Glutamatergic neuron (in vitro differentiated cells): ENCODE results near the gene CYSLTR2. TPM values are rescaled to one million over a fixed set of nuclear protein-coding genes. Genes with fewer than 3 reads are reported as not detected.

ENCODE experiments used
- DNase-seq: peaks from one replicate; pipeline ENCODE4 v3.0.0; 2022
- H3K27ac Mint-ChIP-seq: one replicate; pipeline ENCODE4 v1.8.0; 2020; ENCODE audit warnings: mild to moderate bottlenecking, mixed read lengths, inconsistent platforms; ENCODE audit not compliant: unreplicated experiment
- H3K27me3 Mint-ChIP-seq: one replicate; pipeline ENCODE4 v1.8.0; 2020; ENCODE audit warnings: mild to moderate bottlenecking, moderate library complexity, mixed read lengths, inconsistent platforms; ENCODE audit not compliant: unreplicated experiment
- H3K36me3 Mint-ChIP-seq: one replicate; pipeline ENCODE4 v1.8.0; 2020; ENCODE audit warnings: mild to moderate bottlenecking, mixed read lengths, inconsistent platforms; ENCODE audit not compliant: unreplicated experiment
- H3K4me1 Mint-ChIP-seq: one replicate; pipeline ENCODE4 v1.8.0; 2020; ENCODE audit warnings: mild to moderate bottlenecking, low read depth, mixed read lengths, inconsistent platforms; ENCODE audit not compliant: unreplicated experiment
- H3K4me3 Mint-ChIP-seq: one replicate; pipeline ENCODE4 v1.8.0; 2020; ENCODE audit warnings: mild to moderate bottlenecking, mixed read lengths, inconsistent platforms; ENCODE audit not compliant: unreplicated experiment
- H3K9me3 Mint-ChIP-seq: one replicate; pipeline ENCODE4 v1.8.0; 2020; ENCODE audit warnings: mild to moderate bottlenecking, moderate library complexity, mixed read lengths, inconsistent platforms; ENCODE audit not compliant: unreplicated experiment
- total RNA-seq: library from RNA; stranded (reverse); fragmentation: NEBNext Ultra II Directional; extraction: Animal tissue kit (Norgen Biotek cat#: 25700); gene quantifications from one replicate; pipeline ENCODE4 v1.2.1, GENCODE V29; 2021; ENCODE audit not compliant: unreplicated experiment
- TF ChIP-seq, protein P1 (sequence below): fragments of 200-600 bp; sonication (generic); IDR thresholded peaks from one replicate; pipeline ENCODE4 v1.5.0; 2021; ENCODE audit not compliant: partially characterized antibody, unreplicated experiment

The CYSLTR2 gene
- total RNA-seq, 1 donor from 2014 or later: 4.9 TPM

DNA sequence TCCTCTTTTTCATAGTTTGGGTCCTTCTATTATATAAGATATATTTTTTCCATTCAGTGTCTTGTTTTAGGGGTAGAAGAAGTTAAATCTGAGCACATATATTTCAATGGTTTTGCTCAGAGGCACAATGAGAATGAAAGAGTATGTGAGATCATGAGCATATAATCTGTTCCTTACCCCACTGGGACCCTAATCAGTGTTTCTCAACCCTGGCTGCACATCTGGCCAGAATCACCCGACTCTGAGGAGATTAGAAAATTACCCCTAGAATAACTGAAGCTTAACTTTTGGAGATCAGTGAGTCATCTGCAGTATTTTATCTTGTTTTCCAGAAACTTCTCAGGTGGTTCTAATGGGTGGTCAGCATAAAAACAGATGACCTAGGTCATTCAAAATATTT lies 782 bp downstream of the CYSLTR2 start:
- DNase-seq: no peak
- TF ChIP-seq, protein P1, sequence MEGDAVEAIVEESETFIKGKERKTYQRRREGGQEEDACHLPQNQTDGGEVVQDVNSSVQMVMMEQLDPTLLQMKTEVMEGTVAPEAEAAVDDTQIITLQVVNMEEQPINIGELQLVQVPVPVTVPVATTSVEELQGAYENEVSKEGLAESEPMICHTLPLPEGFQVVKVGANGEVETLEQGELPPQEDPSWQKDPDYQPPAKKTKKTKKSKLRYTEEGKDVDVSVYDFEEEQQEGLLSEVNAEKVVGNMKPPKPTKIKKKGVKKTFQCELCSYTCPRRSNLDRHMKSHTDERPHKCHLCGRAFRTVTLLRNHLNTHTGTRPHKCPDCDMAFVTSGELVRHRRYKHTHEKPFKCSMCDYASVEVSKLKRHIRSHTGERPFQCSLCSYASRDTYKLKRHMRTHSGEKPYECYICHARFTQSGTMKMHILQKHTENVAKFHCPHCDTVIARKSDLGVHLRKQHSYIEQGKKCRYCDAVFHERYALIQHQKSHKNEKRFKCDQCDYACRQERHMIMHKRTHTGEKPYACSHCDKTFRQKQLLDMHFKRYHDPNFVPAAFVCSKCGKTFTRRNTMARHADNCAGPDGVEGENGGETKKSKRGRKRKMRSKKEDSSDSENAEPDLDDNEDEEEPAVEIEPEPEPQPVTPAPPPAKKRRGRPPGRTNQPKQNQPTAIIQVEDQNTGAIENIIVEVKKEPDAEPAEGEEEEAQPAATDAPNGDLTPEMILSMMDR: no peak
- peaks cover 4% of the 10 kb centered on the region for H3K27me3 Mint-ChIP-seq
- H3K36me3 Mint-ChIP-seq: peaks cover 7% of the 10 kb centered on the region
- peak overlapping the region; percentile 39 for H3K27ac Mint-ChIP-seq
- H3K9me3 Mint-ChIP-seq: peaks cover 12% of the 10 kb centered on the region
- peaks cover 41% of the 10 kb centered on the region for H3K4me1 Mint-ChIP-seq
- peak overlapping the region; percentile 69 for H3K4me3 Mint-ChIP-seq

DNA sequence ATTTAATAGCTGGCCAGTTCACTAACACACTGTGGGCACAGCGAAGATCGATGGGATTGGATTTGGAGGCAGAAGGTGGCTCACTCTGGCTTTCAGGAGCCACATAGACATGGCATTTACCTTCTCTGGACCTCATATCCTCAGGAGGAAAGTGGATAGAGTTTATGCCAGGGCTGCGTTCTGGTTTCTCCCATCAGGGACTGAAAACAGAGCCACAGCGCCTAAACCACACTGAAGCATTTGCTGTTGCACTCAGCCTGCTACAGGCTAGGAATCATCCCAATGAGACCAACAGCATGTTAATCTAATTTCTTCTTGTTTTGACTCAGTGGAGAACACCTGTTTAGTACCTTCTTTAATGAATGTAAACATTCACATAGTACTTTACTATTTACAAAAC lies 1.6 kb downstream of the CYSLTR2 start:
- no peak for DNase-seq
- Mint-ChIP-seq H3K4me1 (peaks cover 49% of the 10 kb centered on the region), H3K9me3 (peaks cover 12% of the 10 kb centered on the region), H3K27ac (peak overlapping the region; percentile 71), H3K4me3 (peak overlapping the region; percentile 69), H3K27me3 (peaks cover 4% of the 10 kb centered on the region), H3K36me3 (peaks cover 7% of the 10 kb centered on the region)
- TF ChIP-seq, protein P1: no peak

DNA sequence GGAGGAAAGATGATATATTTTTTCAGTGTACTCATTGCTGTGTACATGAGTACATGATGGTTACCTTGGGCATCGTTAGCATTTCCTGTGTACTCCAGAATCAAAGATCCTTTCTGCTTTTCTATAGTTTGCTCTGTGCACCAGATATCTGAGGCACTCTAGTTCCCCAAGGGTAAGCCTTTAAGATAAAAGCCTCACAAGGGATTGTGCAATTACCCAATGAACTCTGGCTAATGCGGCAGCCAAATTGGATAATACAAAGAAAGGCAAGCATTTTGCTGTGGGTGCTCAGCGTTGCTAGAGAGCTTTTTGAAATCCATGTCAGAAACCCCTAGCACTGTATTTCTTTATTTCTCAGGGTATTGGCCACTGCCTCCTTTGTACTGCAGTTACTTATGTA lies 2.9 kb downstream of the CYSLTR2 start:
- TF ChIP-seq, protein P1: no peak
- no peak for DNase-seq
- Mint-ChIP-seq H3K4me3 (peak overlapping the region; percentile 72), H3K36me3 (peaks cover 7% of the 10 kb centered on the region), H3K9me3 (peaks cover 12% of the 10 kb centered on the region), H3K27ac (peak overlapping the region; percentile 93), H3K27me3 (peaks cover 4% of the 10 kb centered on the region), H3K4me1 (peaks cover 54% of the 10 kb centered on the region)

DNA sequence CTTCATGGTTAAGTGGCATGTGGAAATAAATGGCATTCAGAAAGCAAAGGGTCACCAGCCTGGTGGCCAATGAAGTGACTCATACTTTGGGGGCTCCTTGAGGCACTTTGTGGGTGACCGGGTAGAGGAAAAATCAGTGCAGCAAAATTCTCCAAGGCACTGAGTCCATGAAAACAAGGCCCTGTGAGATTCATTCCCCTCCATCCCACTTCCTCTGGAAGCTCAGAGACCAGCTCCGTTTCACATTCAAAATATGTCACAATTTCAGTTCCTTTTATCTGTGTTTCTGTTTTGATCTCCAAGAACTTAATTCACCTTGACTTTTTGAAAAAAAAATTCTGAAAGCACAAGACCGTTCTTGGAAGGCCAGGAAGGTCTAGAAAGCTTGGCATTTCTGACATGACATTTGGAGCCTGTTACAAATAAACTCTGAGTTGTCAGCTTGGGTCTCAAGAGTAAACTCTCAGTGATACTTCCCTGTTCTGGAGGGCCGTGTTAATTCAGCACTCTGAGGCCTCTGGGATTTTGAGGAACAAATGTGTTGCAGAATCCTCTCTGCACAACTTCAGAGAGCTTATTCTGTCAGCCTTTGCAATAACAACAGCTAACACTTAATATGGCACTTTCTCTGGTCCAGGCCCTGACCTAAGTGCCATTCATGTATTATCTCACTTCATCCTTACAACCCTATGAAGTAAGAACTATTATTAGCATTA lies 6.8 kb downstream of the CYSLTR2 start:
- TF ChIP-seq, protein P1: no peak
- H3K4me1 Mint-ChIP-seq: peaks cover 34% of the 10 kb centered on the region
- DNase-seq: no peak
- H3K4me3 Mint-ChIP-seq: no peak overlapping the region
- peaks cover 4% of the 10 kb centered on the region for H3K27me3 Mint-ChIP-seq
- H3K9me3 Mint-ChIP-seq: peaks cover 9% of the 10 kb centered on the region
- H3K36me3 Mint-ChIP-seq: peaks cover 10% of the 10 kb centered on the region
- peak overlapping the region; percentile 49 for H3K27ac Mint-ChIP-seq

DNA sequence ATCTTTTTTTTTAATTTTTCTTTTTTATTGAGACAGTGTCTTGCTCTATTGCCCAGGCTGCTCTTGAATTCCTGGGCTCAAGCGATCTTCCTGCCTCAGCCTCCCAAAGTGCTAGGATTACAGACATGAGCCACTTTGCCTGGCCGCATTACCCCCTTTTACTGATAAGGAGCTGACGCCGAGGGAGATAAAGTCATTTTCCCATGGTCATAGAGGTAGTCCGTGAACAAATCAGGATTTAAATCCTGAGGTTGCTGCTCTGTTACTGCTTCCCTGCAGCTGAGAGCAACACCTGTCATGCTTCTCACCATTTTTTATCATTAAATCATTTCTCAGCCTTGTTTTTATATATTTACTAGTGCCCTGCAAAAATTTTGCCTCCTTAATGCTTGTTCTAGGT lies 7.4 kb downstream of the CYSLTR2 start:
- Mint-ChIP-seq H3K4me3 (peak overlapping the region; percentile 23), H3K27ac (peak overlapping the region; percentile 40), H3K36me3 (peaks cover 16% of the 10 kb centered on the region), H3K9me3 (peaks cover 9% of the 10 kb centered on the region), H3K27me3 (peaks cover 4% of the 10 kb centered on the region), H3K4me1 (peaks cover 32% of the 10 kb centered on the region)
- no peak for DNase-seq
- TF ChIP-seq, protein P1: no peak
